ENCODE measurements around the gene CSKMT. TPM values are rescaled to one million over a fixed set of nuclear protein-coding genes. Genes with fewer than 3 reads are reported as not detected.
"Not testable (repeated sequence)": the region's sequence is repeated elsewhere in the genome, so short reads cannot be mapped to it uniquely, and the experiment has no call there.

The CSKMT gene
- total RNA-seq, 2 experiments from 2014 or later: 35.2 to 44.0 TPM

DNA sequence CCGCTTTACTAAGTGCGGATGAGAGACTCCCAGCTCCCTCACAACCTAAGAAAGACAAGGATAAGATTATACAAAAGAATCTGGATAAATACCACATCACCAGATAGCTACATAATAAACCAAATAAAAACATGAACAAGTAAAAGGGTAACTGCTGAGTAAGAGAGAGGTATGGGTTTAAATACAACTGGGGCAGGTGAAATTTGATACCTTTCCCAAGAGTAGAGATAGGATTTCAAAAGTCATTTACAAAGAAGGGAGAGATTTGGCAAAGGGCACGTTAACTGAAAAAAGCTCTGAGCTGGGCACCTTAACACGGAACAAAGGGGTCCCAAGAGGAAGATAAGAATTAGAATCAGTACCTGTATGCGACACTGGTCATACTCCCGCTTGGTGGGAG, 12.0 kb downstream of the CSKMT start:
- peak overlapping the region; percentile 94 for H3K27ac Mint-ChIP-seq
- CTCF ChIA-PET: interaction anchor here (0.9 to 1.8 kb wide), 2 partner anchors 18 to 77 kb away, joined by 3 to 11 read pairs; partner anchors contain the start of gene ZBTB3
- intact Hi-C loops (cut with micrococcal nuclease): no loop called here
- H3K4me3 Mint-ChIP-seq: peak overlapping the region; percentile 87
- H3K36me3 Mint-ChIP-seq (ENCODE audit: low read depth): peaks cover 23% of the 10 kb centered on the region
- no peaks in the 10 kb centered on the region for H3K9me3 Mint-ChIP-seq
- no peaks in the 10 kb centered on the region for H3K27me3 Mint-ChIP-seq (ENCODE audit: low read depth)
- no peak for DNase-seq
- H3K4me1 Mint-ChIP-seq (ENCODE audit: low read depth): peaks cover 49% of the 10 kb centered on the region

DNA sequence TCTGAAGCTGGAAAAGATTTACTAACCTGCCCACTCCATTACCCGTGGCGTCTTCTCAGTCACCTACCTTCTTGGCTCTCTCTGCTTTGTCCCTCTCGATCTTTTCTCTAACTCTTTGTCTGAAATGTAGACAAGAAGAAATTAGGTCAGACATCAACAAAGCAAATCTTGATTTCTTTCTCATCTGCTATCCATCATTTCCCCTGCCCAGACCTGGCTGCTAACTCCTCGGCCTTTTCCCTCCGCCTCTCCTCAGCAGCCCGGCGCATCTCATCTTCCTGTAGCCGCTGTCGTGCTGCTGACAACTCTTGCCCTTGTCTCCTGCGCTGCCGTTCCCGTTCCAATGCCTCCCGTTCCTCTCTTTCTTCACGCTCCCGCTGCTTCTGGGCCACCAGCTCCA, 12.6 kb downstream of the CSKMT start:
- CTCF ChIA-PET: interaction anchor here (0.9 to 1.8 kb wide), 2 partner anchors 14 to 17 kb away, joined by 3 to 11 read pairs; no protein-coding TSS in a partner anchor
- intact Hi-C loops (cut with micrococcal nuclease): loop anchor here (2.0 kb wide), 2 partner anchors 25 to 49 kb away; partner anchors contain the start of genes HNRNPUL2 and INTS5
- peaks cover 19% of the 10 kb centered on the region for H3K36me3 Mint-ChIP-seq (ENCODE audit: low read depth)

GRCh38 chr11:62678433-62678769, 13.3 kb downstream of the CSKMT start:
- CTCF ChIA-PET: interaction anchor here (0.9 kb wide), 1 partner anchor 14 kb away, joined by 3 read pairs; no protein-coding TSS in a partner anchor
- intact Hi-C loops (cut with micrococcal nuclease): loop anchor here (2.0 kb wide), 2 partner anchors 26 to 48 kb away; partner anchors contain the start of genes HNRNPUL2 and INTS5
- peaks cover 37% of the 10 kb centered on the region for H3K4me1 Mint-ChIP-seq (ENCODE audit: low read depth)
- H3K36me3 Mint-ChIP-seq (ENCODE audit: low read depth): peaks cover 19% of the 10 kb centered on the region
- DNase-seq: no peak
- no peaks in the 10 kb centered on the region for H3K9me3 Mint-ChIP-seq
- H3K27me3 Mint-ChIP-seq (ENCODE audit: low read depth): no peaks in the 10 kb centered on the region
- peak overlapping the region; percentile 94 for H3K27ac Mint-ChIP-seq
- H3K4me3 Mint-ChIP-seq: peak overlapping the region; percentile 87

More for the DNA sequence above, 12.6 kb downstream of the CSKMT start:
- Mint-ChIP-seq H3K4me1 (ENCODE audit: low read depth) (peaks cover 43% of the 10 kb centered on the region), H3K27ac (peak overlapping the region; percentile 94), H3K9me3 (no peaks in the 10 kb centered on the region), H3K4me3 (peak overlapping the region; percentile 87), H3K27me3 (ENCODE audit: low read depth) (no peaks in the 10 kb centered on the region)
- no peak for DNase-seq

DNA sequence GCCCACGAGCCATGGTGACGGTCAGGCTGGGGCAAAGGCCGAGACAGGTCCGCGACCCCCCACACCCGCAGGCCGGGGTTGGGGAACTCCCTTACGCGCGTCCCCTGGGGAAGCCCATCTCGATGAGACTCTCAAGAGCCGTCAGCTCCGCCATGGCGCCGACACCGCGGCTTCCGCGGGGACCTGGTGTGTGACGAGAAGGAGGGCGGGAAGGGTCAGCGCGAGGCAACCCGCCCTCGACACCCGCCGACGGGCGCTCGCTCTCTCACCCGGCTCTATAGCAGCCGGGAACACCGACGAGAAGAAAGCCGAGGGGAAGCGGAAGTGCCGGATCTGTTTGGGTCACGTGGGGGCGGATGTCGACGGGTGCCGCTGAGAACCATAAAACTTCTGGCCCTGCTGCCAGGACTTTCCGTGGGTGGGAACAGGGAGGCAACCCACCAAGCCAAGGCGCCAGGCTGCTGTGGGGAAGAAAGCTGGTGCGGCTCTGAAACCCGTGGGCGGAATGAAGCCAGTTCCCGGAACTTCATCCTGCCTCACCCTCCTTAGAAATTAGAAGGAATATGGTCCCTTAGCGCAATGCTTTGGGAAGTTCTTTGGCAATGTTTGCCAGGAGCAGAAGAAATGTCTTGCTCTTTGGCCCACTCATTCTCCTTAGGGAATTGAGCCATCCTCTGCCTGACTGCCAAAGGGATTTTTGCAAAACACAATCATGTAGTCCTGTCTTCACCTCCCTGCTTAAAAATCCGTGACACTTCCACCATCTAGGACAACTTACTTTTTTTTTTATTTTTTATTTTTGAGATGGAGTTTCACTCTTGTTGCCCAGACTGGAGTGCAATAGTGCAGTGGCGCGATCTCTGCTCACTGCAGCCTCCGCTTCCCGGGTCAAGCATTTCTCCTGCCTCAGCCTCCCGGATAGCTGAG, 13.9 kb downstream of the CSKMT start, which contains the start of gene UBXN1:
TSS of gene UBXN1 (minus strand) at position 304 of the 927 bp plus-strand sequence. CDS start at position 154, 150 bp downstream.
- Mint-ChIP-seq H3K9me3 (no peaks in the 10 kb centered on the region), H3K36me3 (ENCODE audit: low read depth) (peaks cover 16% of the 10 kb centered on the region)
- intact Hi-C loops (cut with micrococcal nuclease): loop anchor here (1.0 to 2.0 kb wide), 4 partner anchors 8 to 48 kb away; partner anchors contain the start of genes HNRNPUL2, INTS5 and UQCC3

DNA sequence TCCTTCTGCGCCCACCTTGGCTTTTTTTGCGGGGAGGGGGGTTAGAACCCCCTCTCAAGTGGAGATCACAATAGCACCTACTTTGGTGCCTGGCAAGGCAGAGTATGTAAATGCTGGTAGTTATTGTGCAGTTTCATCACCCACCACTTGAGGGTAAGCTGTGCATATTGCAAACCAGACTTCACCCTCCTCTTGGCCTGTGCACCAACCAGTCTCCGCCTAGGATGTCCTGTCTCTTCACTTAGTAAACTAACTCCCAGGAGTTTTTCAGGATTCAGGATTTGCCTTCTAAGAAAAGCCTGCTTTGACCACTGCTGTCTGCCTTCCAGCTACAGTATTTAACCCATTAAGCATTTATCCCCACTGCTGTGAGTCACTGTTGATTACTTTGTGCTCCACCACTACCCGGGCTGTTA, 15.7 kb downstream of the CSKMT start:
- intact Hi-C loops (cut with micrococcal nuclease): no loop called here
- peak; percentile 57 for DNase-seq

More for the DNA sequence above, 13.9 kb downstream of the CSKMT start, which contains the start of gene UBXN1:
- CTCF ChIA-PET: interaction anchor here (0.7 to 2.8 kb wide), 8 partner anchors 9 to 254 kb away, joined by 3 to 33 read pairs (median 5); partner anchors contain the start of genes C11orf98, CSKMT and MTA2
- peak within 1 kb of the TSS; percentile 87 for H3K4me3 Mint-ChIP-seq
- no peaks in the 10 kb centered on the region for H3K27me3 Mint-ChIP-seq (ENCODE audit: low read depth)
- peaks cover 32% of the 10 kb centered on the region for H3K4me1 Mint-ChIP-seq (ENCODE audit: low read depth)
- H3K27ac Mint-ChIP-seq: peak within 1 kb of the TSS; percentile 94
- DNase-seq: peak; percentile 91

GRCh38 chr11:62682518-62682917, 17.4 kb downstream of the CSKMT start:
- Mint-ChIP-seq H3K27me3 (ENCODE audit: low read depth) (peaks cover 3% of the 10 kb centered on the region), H3K9me3 (no peaks in the 10 kb centered on the region), H3K36me3 (ENCODE audit: low read depth) (peaks cover 6% of the 10 kb centered on the region), H3K4me3 (no peak overlapping the region), H3K27ac (no peak overlapping the region), H3K4me1 (ENCODE audit: low read depth) (peaks cover 18% of the 10 kb centered on the region)
- intact Hi-C loops (cut with micrococcal nuclease): no loop called here
- no peak for DNase-seq
- CTCF ChIA-PET: interaction anchor here (0.6 kb wide), 1 partner anchor 205 kb away, joined by 3 read pairs; no protein-coding TSS in a partner anchor

More for the DNA sequence above, 15.7 kb downstream of the CSKMT start:
- Mint-ChIP-seq H3K4me1 (ENCODE audit: low read depth) (peaks cover 28% of the 10 kb centered on the region), H3K27me3 (ENCODE audit: low read depth) (no peaks in the 10 kb centered on the region), H3K4me3 (peak overlapping the region; percentile 41), H3K9me3 (no peaks in the 10 kb centered on the region), H3K27ac (peak overlapping the region; percentile 21), H3K36me3 (ENCODE audit: low read depth) (peaks cover 12% of the 10 kb centered on the region)
- CTCF ChIA-PET: interaction anchor here (0.7 to 2.8 kb wide), 21 partner anchors 7 to 340 kb away, joined by 3 to 33 read pairs (median 4); partner anchors contain the start of genes C11orf98, CSKMT, GANAB and LBHD1

DNA sequence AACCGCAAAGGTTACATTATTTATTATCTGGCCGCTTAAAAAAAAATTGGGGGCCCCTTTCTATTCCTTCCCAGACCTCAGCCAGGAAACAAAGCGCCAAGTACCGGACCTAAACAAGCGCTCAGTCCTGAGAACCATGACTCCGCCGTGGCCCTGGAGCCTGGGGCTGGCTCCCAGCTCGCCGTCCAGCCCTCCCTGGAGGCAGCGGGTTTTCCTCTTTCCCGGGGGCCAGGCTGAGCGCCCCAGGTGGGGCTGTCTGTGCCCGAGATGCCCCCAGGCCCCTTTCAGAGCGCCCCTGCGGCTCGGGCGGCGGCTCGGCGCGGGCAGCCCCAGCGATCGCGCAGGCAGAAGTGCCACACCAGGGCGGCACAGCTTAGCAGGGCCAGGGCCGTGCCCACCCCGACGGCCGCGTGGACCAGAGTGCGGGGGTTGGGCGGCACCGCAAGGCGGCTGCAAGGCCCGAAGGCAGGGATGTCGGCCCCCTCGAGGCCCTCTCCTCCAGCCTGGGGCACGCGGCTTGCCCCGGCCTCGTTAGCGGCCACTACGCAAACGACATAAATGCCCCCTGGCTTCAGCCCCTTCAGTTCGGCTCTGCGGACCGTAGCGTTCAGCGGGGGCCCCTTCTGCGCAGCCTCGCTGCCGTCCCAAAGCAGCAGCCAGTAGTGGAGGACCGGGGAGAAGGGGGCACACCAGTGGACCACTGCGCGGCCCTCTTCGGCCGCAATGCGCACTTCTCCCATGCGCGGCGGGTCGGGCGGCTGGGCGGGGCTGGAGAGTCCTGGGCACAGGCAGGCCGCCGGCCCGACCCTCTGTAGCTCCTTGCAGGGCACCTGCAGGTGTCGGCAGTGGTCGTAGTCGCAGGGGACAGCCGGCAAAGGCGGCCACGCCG, 22.6 kb downstream of the CSKMT start:
- no peak for DNase-seq
- H3K36me3 Mint-ChIP-seq (ENCODE audit: low read depth): peaks cover 14% of the 10 kb centered on the region
- no peak overlapping the region for H3K4me3 Mint-ChIP-seq
- CTCF ChIA-PET: interaction anchor here (1.1 to 1.6 kb wide), 2 partner anchors 8 to 145 kb away, joined by 3 to 4 read pairs; no protein-coding TSS in a partner anchor
- no peaks in the 10 kb centered on the region for H3K9me3 Mint-ChIP-seq
- peaks cover 9% of the 10 kb centered on the region for H3K27me3 Mint-ChIP-seq (ENCODE audit: low read depth)
- intact Hi-C loops (cut with micrococcal nuclease): no loop called here
- no peaks in the 10 kb centered on the region for H3K4me1 Mint-ChIP-seq (ENCODE audit: low read depth)
- H3K27ac Mint-ChIP-seq: no peak overlapping the region

DNA sequence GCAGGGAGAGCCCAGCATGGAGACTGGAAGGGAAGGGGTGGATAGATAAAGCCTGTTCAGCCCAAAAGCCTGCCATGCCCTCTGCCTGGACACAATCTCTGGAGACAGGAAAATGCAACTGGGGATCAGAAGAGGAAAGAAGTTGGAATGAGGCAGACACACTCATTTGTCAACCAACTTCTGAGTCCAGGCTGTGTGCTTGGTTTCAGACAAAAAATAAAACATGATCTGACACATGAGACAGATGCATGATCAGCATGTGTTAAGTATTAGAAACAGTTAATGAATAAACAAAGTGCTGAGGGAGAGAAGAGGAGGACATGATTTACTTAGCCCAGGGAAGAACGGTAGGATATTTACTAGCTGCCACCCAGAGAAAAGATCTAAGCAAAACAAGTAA, 23.4 kb downstream of the CSKMT start:
- Mint-ChIP-seq H3K9me3 (no peaks in the 10 kb centered on the region), H3K27me3 (ENCODE audit: low read depth) (peaks cover 9% of the 10 kb centered on the region), H3K4me3 (no peak overlapping the region), H3K36me3 (ENCODE audit: low read depth) (peaks cover 17% of the 10 kb centered on the region), H3K27ac (no peak overlapping the region), H3K4me1 (ENCODE audit: low read depth) (no peaks in the 10 kb centered on the region)
- DNase-seq: no peak
- intact Hi-C loops (cut with micrococcal nuclease): no loop called here
- CTCF ChIA-PET: interaction anchor here (1.6 kb wide), 1 partner anchor 8 kb away, joined by 4 read pairs; no protein-coding TSS in a partner anchor

- no peaks in the 10 kb centered on the region for H3K4me1 Mint-ChIP-seq (ENCODE audit: low read depth)
- CTCF ChIA-PET: interaction anchor here (0.9 to 1.8 kb wide), 4 partner anchors 9 to 295 kb away, joined by 3 to 9 read pairs (median 3); no protein-coding TSS in a partner anchor
- DNase-seq: no peak
- peaks cover 9% of the 10 kb centered on the region for H3K27me3 Mint-ChIP-seq (ENCODE audit: low read depth)
- intact Hi-C loops (cut with micrococcal nuclease): loop anchor here (10.0 kb wide), 1 partner anchor 295 kb away; no protein-coding TSS in a partner anchor
- H3K4me3 Mint-ChIP-seq: no peak within 1 kb of the TSS
- H3K9me3 Mint-ChIP-seq: no peaks in the 10 kb centered on the region
- no peak within 1 kb of the TSS for H3K27ac Mint-ChIP-seq
- peaks cover 17% of the 10 kb centered on the region for H3K36me3 Mint-ChIP-seq (ENCODE audit: low read depth)
Measured at GRCh38 chr11:62689421-62690183, 24.5 kb downstream of the CSKMT start, which contains the start of gene LRRN4CL. LRRN4CL (minus strand) TSS chr11:62689530; CDS start chr11:62688508, 1,022 bp downstream.

DNA sequence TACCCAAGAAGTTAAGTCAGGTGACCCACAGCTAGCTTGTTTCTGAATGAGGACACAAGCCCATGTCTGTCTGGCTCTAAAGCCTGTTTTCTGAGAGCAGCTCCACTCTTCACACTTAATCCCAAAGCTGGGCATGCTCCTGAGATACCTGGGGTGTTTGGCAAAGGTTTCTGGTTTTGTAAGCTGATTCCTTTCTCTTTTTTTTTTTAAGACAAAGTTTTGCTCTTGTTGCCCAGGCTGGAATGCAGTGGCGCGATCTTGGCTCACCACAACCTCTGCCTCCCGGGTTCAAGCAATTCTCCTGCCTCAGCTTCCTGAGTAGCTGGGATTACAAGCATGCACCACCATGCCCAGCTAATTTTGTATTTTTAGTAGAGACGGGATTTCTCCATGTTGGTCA, 28.5 kb downstream of the CSKMT start:
- intact Hi-C loops (cut with micrococcal nuclease): loop anchor here (1.0 to 10.0 kb wide), 5 partner anchors 81 to 299 kb away; partner anchors contain the start of gene EML3
- not testable (repeated sequence) for H3K27ac Mint-ChIP-seq; H3K27me3 Mint-ChIP-seq (ENCODE audit: low read depth); DNase-seq; H3K9me3 Mint-ChIP-seq; H3K4me1 Mint-ChIP-seq (ENCODE audit: low read depth); H3K4me3 Mint-ChIP-seq
- peaks cover 18% of the 10 kb centered on the region for H3K36me3 Mint-ChIP-seq (ENCODE audit: low read depth)
- CTCF ChIA-PET: interaction anchor here (0.7 to 3.1 kb wide), 16 partner anchors 13 to 836 kb away, joined by 3 to 33 read pairs (median 4); partner anchors contain the start of genes BSCL2, C11orf98, CSKMT and GNG3
